Measurements from ENCODE around the gene EPS8L3.

- TF ChIP-seq, protein P1, sequence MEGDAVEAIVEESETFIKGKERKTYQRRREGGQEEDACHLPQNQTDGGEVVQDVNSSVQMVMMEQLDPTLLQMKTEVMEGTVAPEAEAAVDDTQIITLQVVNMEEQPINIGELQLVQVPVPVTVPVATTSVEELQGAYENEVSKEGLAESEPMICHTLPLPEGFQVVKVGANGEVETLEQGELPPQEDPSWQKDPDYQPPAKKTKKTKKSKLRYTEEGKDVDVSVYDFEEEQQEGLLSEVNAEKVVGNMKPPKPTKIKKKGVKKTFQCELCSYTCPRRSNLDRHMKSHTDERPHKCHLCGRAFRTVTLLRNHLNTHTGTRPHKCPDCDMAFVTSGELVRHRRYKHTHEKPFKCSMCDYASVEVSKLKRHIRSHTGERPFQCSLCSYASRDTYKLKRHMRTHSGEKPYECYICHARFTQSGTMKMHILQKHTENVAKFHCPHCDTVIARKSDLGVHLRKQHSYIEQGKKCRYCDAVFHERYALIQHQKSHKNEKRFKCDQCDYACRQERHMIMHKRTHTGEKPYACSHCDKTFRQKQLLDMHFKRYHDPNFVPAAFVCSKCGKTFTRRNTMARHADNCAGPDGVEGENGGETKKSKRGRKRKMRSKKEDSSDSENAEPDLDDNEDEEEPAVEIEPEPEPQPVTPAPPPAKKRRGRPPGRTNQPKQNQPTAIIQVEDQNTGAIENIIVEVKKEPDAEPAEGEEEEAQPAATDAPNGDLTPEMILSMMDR (IDR thresholded peaks at IDR 0.05; ENCODE audit: low read length) = no peak
- TF ChIP-seq EZH2phosphoT487 (IDR thresholded peaks at IDR 0.05; ENCODE audit: low read length) (no peak), EZH2 (optimal IDR thresholded peaks at IDR 0.05; ENCODE audit: low read depth, low read length) (no peak)
Observed at GRCh38 chr1:109768820-109769219, 5.1 kb upstream of the EPS8L3 start.

All from MM.1S (cell line).